PC-3 (cell line): ENCODE measurements around the gene ADRB2.

Experiments used
- CTCF ChIP-seq: fragments of 300-600 bp; sonication (generic); conservative IDR thresholded peaks from 2 replicates; pipeline ENCODE4 v1.5.1; 2017; ENCODE audit warnings: antibody characterized with exemption, low read depth, mild to moderate bottlenecking, low read length
- EZH2 ChIP-seq: fragments of 300-600 bp; sonication (generic); IDR thresholded peaks from one replicate; pipeline ENCODE4 v1.6.1; 2017; ENCODE audit warnings: antibody characterized with exemption, mild to moderate bottlenecking, low read length; ENCODE audit not compliant: unreplicated experiment
- EZH2phosphoT487 ChIP-seq: fragments of 300-600 bp; sonication (generic); IDR thresholded peaks from 2 replicates; pipeline ENCODE4 v1.6.1; 2018; ENCODE audit warnings: mild to moderate bottlenecking, antibody characterized with exemption, low read length, borderline replicate concordance

DNA sequence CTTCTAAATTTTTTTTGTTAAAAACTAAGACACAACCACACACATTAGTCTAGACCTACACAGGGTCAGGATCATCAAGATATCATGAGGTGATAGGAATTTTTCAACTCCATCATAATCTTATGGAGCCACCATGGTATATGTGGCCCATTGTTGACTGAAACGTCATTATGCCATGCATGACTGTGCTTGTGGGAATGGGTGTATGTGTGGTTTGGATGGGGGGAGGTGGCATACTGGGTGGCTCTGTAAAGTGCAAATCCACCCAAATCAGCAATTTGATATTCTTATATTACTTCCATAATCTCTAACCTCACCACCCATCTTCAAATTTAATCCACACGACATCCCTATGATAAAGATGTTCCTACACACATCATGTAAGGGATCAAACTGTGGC is 21.0 kb downstream of the ADRB2 start:
- TF ChIP-seq CTCF (no peak), EZH2 (no peak), EZH2phosphoT487 (no peak)
